Activated CD4-positive, alpha-beta T cell treated with anti-CD3 and anti-CD28 coated beads, Interleukin-2, amount 50 U/mL, for 1 hour (primary cell): ENCODE data around the gene COL6A1.
"Not testable (repeated sequence)": the region's sequence is repeated elsewhere in the genome, so short reads cannot be mapped to it uniquely, and the experiment has no call there.

Source experiments
- DNase-seq: peaks from one replicate; pipeline ENCODE4 v3.0.0-alpha.2; 2020

The COL6A1 gene

DNA sequence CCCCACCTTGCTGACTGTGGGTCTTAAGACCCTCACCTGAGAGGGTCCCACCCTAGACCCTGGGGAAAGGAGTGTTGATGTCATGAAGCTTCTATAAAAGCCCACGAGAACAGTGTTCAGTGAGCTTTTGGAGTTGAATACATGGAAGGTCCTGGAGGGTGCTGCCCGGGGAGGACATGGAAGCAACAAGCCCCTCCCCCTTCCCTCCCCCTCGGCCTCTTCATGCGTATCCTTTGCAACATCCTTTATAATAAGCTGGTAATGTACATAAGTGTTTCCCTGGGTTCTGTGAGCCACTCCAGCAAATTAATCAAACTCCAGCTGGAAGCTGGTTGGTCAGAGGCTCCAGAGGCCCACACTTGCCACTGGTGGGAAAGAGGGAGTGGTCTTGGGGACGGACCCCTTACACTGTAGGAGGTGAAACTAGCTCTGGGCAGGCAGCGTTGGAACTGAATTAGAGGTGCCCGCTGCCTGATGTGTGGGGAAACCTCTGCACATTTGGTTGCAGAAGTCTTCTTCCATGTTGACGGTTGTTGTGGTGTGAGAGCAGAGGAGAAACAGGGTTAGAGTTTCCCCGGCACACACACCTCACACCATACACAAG lies 14.7 kb upstream of the COL6A1 start:
- DNase-seq: no peak

DNA sequence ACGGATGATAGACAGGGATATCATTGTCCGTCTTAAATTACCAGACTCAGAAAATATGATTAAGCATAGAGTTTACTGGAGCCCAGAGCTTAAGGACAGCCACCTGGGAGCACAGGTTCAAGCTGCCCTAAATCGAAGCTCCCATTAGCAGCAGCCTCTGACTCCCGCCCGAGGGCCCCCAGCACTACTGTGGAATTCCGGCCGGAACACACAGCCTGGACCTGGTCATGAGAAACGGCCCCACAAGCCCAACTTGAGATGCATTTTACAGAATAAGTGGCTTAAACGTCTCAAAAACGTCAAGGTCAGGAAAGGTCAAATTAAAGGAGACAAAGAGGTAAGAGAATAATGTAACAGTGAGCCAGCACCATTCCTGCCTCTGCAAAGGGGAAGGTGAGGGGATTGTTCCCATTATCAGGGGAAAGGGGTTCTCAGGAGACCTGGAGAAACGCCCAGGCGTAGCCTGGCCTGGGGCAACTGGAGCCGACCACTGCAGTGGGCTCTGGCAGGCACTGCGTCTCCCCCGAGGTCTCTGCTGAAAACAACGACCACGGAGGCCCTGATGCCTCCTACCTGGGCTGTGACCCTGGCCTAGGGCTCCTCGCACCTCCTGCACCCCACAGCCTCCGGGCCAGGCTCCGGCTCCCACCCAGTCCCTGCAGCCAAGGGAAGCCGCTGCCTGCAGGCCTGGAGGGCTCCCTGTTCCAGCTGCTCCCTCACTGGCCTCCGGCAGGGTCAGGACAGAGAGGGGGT lies 11.5 kb upstream of the COL6A1 start:
- no peak for DNase-seq

DNA sequence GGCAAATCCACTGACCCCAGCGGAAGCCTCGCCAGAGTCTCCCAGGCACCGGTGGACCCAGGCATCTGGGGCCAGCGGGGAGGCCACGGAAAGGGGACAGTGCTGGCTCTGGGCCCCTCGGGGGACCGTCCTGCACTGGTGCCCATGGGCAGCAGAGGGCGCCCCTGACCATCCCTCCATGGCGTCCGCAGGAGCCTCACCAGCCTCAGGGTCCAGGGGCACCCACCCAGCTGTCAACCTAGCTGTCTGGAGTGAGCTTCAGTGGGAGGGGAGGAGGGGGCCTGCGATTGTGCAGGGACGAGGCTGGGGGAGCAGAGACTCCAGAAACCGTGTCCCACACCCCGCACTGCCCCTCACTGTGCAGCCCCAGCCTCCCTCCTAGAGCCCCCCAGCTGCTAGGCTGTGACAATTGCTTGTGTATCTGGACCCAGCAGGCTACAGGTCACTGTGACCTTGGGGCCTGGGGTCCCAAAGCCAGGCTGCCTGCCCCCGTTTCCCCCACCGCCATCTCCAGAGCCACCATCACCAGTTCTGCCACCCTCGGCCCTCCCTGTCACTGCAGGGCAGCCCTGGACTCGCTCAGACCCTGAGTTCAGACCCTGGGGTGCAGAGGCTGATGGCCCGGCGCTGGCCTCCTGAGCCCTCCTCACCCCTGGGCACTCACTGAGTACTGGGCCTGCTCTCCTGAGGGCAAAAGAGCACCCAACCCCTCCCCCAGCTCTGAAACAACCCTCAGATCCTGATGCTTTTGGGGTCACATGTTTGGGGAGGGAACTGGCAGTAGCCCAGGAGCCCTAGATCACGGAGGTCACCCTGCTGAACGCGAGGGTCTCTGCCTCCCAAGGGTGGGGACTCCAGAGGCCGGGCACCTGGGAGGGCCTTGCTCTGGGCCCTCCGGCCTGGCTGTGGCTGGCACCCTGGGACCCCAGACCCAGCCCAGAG lies 10.6 kb upstream of the COL6A1 start:
- peak; percentile 48 for DNase-seq

DNA sequence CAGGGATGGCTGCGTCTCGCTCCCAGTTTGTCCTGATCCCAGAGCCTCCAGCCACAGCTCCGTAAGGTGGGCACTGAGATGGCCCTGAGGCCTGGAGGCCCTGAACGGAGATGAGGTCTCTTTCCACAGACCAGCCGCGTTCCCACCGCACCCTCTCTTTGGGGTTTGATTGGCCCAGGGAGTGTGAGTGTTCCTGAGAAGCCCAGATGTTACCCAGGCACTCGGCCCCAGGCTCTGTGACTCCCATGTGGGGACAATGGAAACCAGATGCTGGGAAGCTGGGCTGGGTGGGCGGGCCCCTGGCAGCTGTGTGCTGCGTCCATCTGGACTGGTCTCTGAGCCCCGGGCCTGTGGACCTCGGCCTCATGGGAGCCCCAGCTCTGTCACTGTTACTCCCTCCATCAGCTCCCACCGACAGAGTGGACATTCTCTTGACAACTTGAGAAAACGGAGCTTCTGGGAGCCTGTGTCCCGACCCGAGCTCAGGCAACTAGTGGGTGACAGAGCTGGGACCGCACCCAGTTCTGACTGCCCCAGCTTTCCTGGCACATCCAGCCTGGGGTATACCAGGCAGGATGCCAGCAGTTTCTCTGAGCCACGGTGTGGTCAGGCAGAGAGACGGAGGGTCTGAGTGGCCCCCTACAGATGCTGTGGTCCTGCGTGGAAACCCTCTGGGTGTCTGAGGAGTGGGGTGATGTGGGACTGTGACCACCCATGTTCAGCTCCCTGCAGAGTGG lies 9.8 kb upstream of the COL6A1 start:
- no peak for DNase-seq

DNA sequence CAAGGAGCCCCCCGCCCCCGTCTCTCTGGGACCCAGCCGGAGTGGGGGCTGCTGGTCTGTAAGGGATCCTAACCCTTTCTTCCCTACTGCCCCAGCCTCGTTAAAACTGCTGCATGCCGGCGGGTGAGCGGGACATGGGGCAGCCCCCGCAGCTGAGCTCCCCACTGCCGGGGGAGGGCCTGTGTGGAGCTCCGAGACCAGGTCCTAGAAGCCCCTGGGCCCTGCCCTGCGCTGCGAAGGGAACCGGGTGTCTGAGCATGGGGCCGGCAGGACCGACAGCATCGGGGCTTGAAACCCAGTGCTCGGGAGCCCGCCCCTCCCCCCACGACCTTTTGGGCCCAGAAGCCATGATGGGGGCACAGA lies 9.2 kb upstream of the COL6A1 start:
- DNase-seq: no peak

DNA sequence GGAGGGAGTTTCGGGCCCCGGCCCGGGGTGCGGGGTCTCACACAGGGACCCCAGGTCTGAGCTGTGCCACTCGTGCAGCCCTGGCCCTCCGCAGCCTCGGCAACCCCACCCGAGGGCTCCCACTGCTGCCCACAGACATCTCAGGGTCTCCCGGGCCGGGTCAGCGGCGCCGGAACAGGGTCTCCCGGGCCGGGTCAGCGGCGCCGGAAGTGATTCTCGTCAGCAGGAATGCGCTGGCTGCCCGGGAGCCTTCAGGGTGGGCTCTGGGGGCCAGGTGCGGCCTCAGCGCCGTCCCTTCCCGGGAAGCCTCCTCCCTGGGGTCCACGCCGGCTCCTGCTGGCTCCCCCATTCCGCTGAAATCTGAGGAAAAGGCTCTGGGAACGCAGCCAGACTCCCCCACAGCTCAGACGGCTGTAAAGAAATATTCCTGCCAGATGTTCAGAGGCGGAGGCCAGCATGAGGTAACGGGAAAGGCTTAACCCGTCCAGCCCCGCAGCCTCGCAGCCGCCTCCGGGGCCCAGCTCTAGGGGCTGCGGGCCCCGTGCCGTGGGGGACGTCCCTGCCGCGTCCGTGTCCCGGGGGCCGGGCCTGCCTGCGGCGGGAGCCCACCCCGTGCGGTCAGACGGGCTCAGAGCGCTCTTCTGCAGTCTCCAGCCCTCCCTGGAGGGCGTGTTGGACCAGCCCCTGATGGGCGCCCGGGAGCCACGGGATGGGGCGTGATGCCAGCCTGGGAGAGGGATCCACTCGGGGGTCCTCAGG lies 8.7 kb upstream of the COL6A1 start:
- no peak for DNase-seq

DNA sequence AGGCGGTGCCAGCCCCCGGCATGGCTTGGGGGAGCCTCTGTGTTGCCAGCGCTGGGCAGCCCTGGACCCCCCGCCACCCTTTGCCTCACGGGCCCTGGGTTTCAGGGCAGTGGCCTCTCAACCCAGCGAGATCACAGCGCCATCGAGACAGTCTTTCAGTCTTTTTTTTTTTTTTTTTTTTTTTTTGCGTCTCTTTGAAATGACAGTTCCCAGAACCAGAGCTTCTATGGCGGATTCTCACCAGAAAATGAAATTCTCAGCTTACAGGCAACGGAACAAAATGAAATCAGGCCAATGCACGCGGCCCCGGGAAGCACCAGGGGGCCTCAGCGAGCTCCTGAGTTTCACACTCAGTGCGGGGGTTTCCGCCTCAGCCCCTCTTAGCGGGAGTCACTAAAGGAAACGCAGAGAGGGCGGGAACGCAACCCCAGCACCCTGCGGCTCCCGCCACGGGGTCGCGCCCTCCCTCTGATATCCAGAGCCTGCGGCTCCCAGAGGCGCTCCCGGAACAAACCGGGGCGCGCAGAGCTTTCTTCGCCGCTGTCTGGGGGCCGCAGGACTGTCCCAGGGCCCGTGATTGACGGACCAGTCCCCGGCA lies 8.0 kb upstream of the COL6A1 start:
- peak; percentile 77 for DNase-seq

DNA sequence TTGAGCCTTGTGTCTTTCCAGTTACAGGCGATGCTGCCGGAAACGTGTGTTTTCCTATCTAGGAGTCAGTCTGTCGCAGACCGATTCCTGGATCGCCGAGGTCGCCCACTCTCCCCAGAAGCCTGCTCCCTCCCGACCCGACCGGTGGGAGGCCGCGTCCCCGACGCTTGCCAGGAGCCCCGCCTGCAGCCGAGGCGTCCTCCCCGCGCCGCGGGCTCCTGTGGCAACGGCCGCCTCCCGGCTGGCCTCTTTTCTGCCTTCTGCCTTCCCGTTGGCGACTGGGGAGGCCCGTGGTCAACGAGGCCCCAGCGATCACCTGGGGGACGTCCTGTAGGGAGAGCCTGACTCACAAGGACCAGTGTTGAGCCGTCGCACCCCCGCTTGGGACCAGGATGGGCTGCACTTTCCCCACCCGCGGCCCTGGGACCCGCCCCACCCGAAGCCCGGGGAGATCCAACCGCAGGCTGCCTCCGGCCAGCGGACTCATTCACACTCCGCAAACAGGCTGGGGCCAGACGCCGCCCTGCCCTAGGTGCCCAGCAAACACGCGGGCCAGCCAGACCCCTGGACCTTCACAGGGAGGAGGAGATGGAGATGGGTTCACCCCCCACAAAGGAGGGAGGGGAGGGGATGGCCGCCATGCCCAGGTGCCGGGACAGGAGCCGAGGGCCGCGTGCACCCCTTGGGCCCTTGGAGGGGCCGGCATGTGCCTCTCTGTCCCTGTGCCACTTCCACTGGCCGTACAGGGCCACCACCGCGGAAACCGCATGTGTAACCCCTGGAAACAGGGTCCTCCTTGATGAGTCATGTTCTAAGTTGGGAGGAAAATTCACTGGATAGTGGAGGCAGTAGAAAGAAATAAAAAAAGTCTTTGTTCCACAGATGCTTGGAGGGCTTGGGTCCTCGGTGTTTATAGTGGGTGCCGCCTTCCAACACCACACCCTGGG lies 7.2 kb upstream of the COL6A1 start:
- no peak for DNase-seq

DNA sequence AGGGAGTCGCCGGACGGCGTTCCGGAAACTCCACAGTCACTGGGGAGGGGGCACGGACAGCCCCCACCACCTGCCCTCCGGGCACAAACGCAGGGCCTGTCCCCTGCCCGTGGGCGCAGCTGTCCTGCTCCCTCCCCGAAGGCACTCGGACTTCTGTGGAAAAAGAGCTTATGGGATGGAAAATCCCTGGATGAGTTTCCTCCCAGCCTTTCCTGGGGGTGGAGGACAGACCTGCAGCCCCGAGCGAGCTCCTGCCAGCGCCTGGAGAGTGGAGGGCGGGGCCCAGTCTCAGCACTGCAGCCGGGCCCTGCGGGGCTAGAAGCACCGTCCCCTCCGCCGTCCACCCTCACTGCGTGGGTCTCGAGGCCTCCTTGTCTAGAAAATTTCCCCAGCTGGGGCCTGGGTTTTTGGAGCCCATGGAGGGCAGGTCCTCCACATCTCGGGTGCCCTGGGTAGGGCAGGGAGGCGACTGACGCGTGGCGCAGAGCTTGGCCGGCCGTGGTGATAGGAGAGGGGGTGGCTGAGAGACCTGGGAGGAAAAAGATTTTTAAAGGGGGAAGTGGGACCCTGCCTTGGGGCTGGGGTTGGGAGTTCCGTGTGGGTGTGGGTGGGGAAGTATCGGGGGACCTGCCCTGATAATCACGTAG lies 6.4 kb upstream of the COL6A1 start:
- DNase-seq: no peak

DNA sequence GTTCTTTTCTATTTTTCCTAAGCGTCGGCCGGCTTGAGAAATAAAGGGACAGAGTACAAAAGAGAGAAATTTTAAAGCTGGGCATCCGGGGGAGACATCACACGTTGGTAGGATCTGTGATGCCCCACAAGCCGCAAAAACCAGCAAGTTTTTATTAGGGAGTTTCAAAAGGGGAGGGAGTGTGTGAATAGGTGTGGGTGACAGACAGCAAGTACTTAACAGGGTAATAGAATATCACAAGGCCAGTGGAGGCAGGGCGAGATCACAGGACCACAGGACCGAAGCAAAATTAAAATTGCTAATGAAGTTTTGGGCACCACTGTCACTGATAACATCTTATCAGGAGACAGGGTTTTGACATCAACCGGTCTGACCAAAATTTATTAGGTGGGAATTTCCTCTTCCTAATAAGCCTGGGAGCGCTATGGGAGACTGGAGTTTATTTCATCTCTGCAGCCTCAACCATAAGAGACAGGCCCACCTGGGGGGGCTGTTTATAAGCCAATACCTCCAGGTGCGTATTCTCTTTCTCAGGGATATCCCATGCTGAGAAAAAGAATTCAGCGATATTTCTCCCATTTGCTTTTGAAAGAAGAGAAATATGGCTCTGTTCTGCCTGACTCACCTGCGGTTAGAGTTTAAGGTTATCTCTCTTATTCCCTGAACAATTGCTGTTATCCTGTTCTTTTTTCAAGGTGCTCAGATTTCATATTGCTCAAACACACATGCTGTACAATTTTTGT lies 5.7 kb upstream of the COL6A1 start:
- DNase-seq: not testable (repeated sequence)

DNA sequence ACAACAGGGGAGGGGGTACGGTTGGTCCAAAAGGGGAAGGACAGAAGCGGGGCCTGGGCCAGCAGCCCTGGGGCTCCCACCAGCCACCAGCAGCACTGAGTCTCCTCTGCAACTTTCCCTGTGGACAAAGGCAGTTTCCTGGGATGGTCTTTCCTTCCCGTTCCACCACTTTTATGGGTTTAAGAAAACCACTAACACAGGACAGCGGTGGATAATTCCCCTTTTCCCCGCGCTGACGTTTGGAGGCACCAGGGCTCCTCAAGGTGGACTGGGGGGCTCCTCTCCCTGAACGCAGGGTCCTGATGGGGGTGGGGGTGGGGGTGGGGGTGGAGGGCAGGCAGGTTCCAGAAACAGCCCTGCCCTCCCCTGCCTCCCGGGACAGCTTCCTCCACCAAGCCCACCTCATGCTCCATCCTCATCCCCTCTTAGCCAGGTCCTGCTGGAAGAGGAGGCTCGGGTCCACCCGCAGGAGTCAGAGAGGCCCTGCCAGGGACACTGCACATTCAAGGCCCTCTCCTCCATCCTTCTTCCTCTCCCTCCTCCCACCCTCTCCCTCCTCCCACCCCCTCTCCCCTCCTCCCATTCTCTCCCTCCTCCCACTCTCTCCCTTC lies 4.8 kb upstream of the COL6A1 start:
- no peak for DNase-seq

DNA sequence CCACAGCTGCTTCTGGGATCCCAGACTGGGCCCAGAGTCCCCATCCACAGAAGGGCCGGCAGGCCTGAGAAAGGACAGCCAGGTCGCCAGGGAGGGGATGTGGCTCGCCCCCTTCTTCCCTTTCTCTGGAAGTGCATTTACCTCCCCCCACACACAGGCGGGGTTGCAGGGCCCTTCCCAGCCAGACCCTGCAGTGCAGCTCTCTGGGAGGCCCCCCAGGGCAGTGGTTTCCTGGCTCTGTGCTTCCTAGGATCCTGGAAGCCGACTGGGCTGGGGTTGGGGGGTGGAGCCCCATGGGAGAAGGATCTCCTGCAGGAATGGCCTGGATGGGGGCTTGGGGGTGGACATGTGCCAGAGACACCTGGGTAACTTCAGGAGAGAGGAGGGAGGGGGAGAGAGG lies 4.2 kb upstream of the COL6A1 start:
- no peak for DNase-seq

DNA sequence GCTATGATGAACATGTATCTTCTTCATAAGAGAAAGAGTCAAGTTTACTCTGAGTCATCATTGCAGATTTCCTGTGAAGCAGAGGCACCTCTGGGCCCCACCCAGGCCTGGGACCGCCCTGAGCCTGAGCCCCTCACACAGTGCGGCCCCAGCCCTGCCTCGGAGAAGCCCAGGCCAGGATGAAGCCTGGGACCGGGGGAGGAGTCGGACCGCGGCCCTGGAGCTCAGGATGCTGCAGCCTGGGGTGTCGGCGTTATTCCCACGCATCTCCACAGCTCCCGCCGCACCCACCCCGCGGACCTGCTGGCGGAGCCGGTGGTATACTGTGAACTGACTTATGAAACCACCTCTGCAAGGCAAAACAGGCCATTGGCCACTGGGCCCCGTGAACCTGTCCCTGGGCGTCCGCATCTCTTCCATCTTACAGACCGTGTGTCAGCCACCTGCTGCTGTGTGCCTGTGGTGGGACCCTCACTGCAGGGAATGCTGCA lies 2.4 kb upstream of the COL6A1 start:
- DNase-seq: no peak

DNA sequence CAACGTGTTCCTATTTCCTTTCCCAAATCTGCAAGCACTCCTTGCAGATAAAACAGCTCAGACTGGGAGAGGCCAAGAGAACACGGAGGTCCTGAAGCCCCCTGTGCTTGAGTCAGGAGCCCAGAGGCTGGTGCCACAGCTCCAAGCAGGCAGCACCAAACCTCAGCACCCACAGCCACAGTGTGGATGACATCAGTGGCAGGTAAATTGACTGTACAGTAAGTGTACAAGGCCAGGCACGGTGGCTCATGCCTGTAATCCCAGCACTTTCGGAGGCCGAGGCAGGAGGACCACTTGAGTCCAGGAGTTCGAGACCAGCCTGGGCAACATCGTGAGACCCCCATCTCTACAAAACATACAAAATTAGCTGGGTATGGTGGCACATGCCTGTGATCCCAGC lies 1.9 kb upstream of the COL6A1 start:
- no peak for DNase-seq

DNA sequence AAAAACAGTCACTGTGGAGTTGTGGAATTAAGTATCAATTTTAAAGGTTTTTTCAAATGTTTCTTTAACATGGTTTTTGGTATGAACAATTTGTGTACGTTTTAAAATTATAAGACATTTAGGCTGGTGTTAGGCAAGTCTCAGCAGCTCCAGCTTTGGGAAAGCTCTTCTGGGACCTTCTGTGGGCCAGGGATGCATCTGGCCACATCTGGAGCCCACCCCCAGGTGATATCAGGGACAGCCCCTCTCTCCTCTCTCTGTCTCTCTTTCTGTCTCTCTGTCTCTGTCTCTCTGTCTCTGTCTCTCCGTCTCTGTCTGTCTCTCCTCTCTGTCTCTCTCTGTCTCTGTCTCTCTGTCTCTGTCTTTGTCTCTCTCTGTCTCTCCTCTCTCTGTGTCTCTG lies 1.3 kb upstream of the COL6A1 start:
- DNase-seq: no peak

DNA sequence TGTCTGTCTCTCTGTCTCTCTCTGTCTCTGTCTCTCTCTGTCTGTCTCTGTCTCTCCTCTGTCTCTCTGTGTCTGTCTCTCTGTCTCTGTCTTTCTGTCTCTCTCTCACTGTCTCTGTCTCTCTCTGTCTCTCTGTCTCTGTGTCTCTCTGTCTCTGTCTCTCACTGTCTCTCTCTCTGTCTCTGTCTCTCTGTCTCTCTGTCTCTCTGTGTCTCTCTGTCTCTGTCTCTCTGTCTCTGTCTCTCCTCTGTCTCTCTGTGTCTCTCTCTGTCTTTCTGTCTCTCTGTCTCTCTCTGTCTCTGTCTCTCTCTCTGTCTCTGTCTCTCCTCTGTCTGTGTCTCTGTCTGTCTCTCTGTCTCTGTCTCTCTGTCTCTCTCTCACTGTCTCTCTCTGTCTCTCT lies 873 bp upstream of the COL6A1 start:
- DNase-seq: no peak

DNA sequence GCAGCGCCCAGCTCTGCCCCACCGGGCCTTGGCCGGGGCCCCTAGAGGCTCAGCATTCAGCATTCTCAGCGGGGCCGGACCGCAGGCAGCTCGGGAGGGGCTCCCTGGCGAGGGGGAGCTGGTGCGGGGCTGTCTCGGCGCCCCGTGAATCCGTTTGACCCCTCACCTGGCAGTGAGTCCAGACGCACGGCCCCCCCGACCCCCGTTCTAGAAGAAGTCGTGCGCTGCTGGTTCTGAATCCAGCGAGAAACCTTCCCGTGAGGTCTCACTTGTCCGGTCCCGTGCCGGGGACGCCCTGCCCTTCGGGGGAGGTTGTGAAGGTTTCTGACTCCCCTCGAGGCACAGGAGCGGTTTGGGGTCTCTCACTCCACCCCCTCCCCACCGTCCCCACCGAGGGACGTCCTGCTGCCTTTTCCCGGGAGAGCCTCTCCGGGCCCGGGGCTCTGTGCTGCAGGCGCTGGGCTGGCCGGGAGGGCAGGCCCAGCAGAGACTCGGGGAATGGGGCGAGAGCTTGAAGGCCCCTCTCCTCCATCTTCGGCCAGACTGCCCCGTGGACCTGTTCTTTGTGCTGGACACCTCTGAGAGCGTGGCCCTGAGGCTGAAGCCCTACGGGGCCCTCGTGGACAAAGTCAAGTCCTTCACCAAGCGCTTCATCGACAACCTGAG lies 655 bp downstream of the COL6A1 start:
- DNase-seq: no peak
